Lung (tissue), 12 donors: ENCODE measurements around the gene CDC45. TPM values are rescaled to one million over a fixed set of nuclear protein-coding genes. Genes with fewer than 3 reads are reported as not detected.

Experiments used
- ATAC-seq: fragments of 200-7000 bp; cut with Tn5 transposase; one replicate; pipeline ENCODE4 v1.9.1; 2020; ENCODE audit warnings: moderate number of reproducible peaks; ENCODE audit not compliant: insufficient read depth, low FRiP score
- DNase-seq, 3 donors: peaks; one replicate each; pipeline ENCODE4 v3.0.0-alpha.2; 2013 to 2017
- H3K27ac ChIP-seq, 2 donors: one replicate each; pipeline ENCODE4 v1.5.1; 2013; ENCODE audit warnings: mild to moderate bottlenecking in 2 of 2, moderate library complexity in 2 of 2, control low read depth in 1 of 2, inconsistent platforms in 1 of 2, low read depth in 1 of 2, low read length in 1 of 2
- H3K27me3 ChIP-seq, 3 donors: one replicate each; pipeline ENCODE4 v1.5.1; 2013; ENCODE audit warnings: low read length in 2 of 3; ENCODE audit not compliant: control insufficient read depth in 3 of 3, insufficient read depth in 3 of 3
- H3K36me3 ChIP-seq, 4 donors: one replicate each; pipeline ENCODE4 v1.5.1; 2013; ENCODE audit warnings: low read length in 4 of 4, mild to moderate bottlenecking in 1 of 4, moderate library complexity in 1 of 4; ENCODE audit not compliant: control insufficient read depth in 4 of 4, insufficient read depth in 4 of 4
- H3K4me1 ChIP-seq, 5 donors: one replicate each; pipeline ENCODE4 v1.5.1; 2013; ENCODE audit warnings: low read length in 5 of 5, mild to moderate bottlenecking in 2 of 5, moderate library complexity in 1 of 5; ENCODE audit not compliant: control insufficient read depth in 5 of 5, insufficient read depth in 5 of 5
- H3K4me3 ChIP-seq: one replicate; pipeline ENCODE4 v1.5.1; 2013; ENCODE audit warnings: mild to moderate bottlenecking, control low read depth, moderate library complexity
- H3K9ac ChIP-seq, 2 donors: one replicate each; pipeline ENCODE4 v1.5.1; 2013; ENCODE audit warnings: low read length in 2 of 2, control low read depth in 1 of 2; ENCODE audit not compliant: insufficient read depth in 1 of 2
- H3K9me3 ChIP-seq, 4 donors: one replicate each; pipeline ENCODE4 v1.5.1; 2013; ENCODE audit warnings: low read length in 3 of 4, mild to moderate bottlenecking in 1 of 4, moderate library complexity in 1 of 4; ENCODE audit not compliant: control insufficient read depth in 4 of 4, insufficient read depth in 3 of 4
- CTCF ChIP-seq: IDR thresholded peaks from 2 replicates; pipeline ENCODE4 v1.5.1; 2012; ENCODE audit warnings: mild to moderate bottlenecking; ENCODE audit errors: control extremely low read depth, extremely low read depth
- WGBS, 2 donors: extraction: QIAGEN DNeasy Blood & Tissue Kit; methylation state at CpG; one replicate each; pipeline ENCODE4 v1.1.7; 2013; 5-methylcytosine and 5-hydroxymethylcytosine counted together
- polyA plus RNA-seq, 2 donors: library from polyadenylated mRNA; stranded (reverse); fragments of 200-250 nt; gene quantifications; one replicate each; pipeline ENCODE4 v1.2.1, GENCODE V29; 2013
- total RNA-seq, 2 donors: library from RNA; depleted of rRNA in 1 of 2; stranded (reverse); fragments of >200 nt in 1 of 2; gene quantifications; one replicate each; pipeline ENCODE4 v1.2.1, GENCODE V29; 2014 to 2021
- donor health status: control.
- donor health status: control.
- donor health status: Bipolar disorder and iron deficiency.
- donor health status: healthy.
- donor health status: DM: yes; HTN: yes; CAD: no.

Gene CDC45
- total and polyA plus RNA-seq, 4 donors, result 2.1 to 6.8 (median 3.1) TPM

- peaks cover 0 to 11% (median 6%) of the 10 kb centered on the region in 3 donors for H3K27me3 ChIP-seq
- H3K9me3 ChIP-seq, result peaks cover 0 to 5% (median 0%) of the 10 kb centered on the region in 4 donors
- H3K36me3 ChIP-seq, result peaks cover 0 to 6% (median 0%) of the 10 kb centered on the region in 4 donors
- 64 to 76% methylated on average over 10 to 15 of the region's 15 CpGs for WGBS, 2 donors
- DNase-seq (peak in 2 of 3 donors; percentile 13 to 53), ATAC-seq (no peak)
- H3K4me1 ChIP-seq, result peaks cover 0 to 24% (median 10%) of the 10 kb centered on the region in 5 donors
- no peak for TF ChIP-seq CTCF
- no peak overlapping the region for H3K9ac ChIP-seq
- H3K4me3 ChIP-seq, result peak overlapping the region; percentile 43
- H3K27ac ChIP-seq, result peak overlapping the region; percentile 85 to 94
Measured at GRCh38 chr22:19525116-19525660, 45.5 kb downstream of the CDC45 start.

- no peak for DNase-seq
- 54 to 65% methylated on average over 3 of the region's 3 CpGs for WGBS, 2 donors
- ATAC-seq, result no peak
- peaks cover 0 to 5% (median 0%) of the 10 kb centered on the region in 4 donors for H3K9me3 ChIP-seq
- TF ChIP-seq CTCF, result no peak
- no peak overlapping the region for H3K4me3 ChIP-seq
- peaks cover 0 to 11% (median 6%) of the 10 kb centered on the region in 3 donors for H3K27me3 ChIP-seq
- H3K4me1 ChIP-seq, result peaks cover 0 to 24% (median 10%) of the 10 kb centered on the region in 5 donors
- H3K9ac ChIP-seq, result no peak overlapping the region
- H3K27ac ChIP-seq, result peak overlapping the region; percentile 85 to 94
- peaks cover 0 to 6% (median 0%) of the 10 kb centered on the region in 4 donors for H3K36me3 ChIP-seq
Measured at GRCh38 chr22:19525666-19526065, 45.9 kb downstream of the CDC45 start.

GRCh38 chr22:19526076-19526701 is 46.5 kb downstream of the CDC45 start:
- peak overlapping the region in 1 of 2 donors; percentile 94 for H3K27ac ChIP-seq
- peaks cover 0 to 6% (median 0%) of the 10 kb centered on the region in 4 donors for H3K36me3 ChIP-seq
- TF ChIP-seq CTCF, result no peak
- H3K9me3 ChIP-seq, result peaks cover 0 to 5% (median 0%) of the 10 kb centered on the region in 4 donors
- WGBS, 2 donors, result 95 to 96% methylated on average over 11 of the region's 11 CpGs
- DNase-seq (no peak), ATAC-seq (no peak)
- no peak overlapping the region for H3K4me3 ChIP-seq
- H3K9ac ChIP-seq, result no peak overlapping the region
- H3K27me3 ChIP-seq, result peaks cover 0 to 11% (median 6%) of the 10 kb centered on the region in 3 donors
- peaks cover 0 to 24% (median 10%) of the 10 kb centered on the region in 5 donors for H3K4me1 ChIP-seq
